ENCODE measurements around the gene MID2.

MID2 gene

DNA sequence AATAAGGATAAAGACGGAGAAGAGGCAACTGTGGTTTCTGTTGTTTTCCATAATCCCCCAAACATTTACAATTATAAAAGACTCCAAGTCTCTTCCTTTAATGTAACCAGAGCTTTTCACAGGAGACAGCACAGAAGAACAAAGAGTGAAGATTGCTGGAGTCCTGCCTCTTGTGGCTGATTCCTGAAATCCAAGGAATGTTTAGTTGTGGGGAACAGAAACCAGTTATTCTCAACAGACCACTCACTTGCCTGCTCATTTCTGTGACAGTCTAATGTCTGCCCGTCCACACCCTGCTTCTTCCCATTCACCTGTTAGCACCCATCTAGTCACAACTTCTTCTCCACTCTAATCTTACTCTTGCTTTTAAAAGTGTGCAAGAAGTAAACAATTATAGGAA lies 144.4 kb downstream of the MID2 start:
- DNase-seq, result no peak

DNA sequence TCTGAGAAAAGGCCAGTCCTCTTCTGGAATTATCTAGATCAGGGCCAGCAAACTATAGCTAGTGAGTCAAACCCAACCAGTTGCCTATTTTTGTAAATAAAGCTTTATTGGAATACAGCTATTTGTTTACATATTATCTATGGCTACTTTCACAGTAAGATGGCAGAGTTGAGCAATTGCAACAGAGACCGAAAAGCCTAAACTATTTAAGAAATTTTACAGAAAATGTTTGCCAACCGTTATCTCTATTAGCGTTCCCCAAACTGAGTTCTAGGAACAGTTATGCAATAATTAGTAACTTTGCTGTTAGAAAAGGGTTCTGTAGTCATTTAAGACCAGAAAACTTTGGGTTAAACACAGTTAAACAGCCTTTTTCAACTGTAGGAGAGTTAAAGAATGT lies 146.0 kb downstream of the MID2 start:
- no peak for DNase-seq

All from NCI-H2171 treated with DMSO at 0.1 percent for 48 hours (cell line).